NCI-H1694 treated with DMSO at 0.1 percent for 48 hours (cell line): ENCODE data around the gene LGR4.
A peak's percentile ranks its signal among the peaks of the same experiment; 100 is the strongest.

Experiments used
- DNase-seq: peaks from one replicate; lab custom pipeline; 2025; lab: John Stamatoyannopoulos, UW

LGR4 gene

GRCh38 chr11:27485930-27486773 lies 13.6 kb upstream of the LGR4 start:
- DNase-seq = peak; percentile 44

- no peak for DNase-seq
Measured at GRCh38 chr11:27482793-27483192, 10.2 kb upstream of the LGR4 start.

GRCh38 chr11:27481992-27482391 lies 9.4 kb upstream of the LGR4 start:
- DNase-seq = no peak

GRCh38 chr11:27477831-27478230 lies 5.2 kb upstream of the LGR4 start:
- no peak for DNase-seq

GRCh38 chr11:27477243-27477642 lies 4.7 kb upstream of the LGR4 start:
- no peak for DNase-seq

- DNase-seq = no peak
Measured at GRCh38 chr11:27475622-27476021, 3.0 kb upstream of the LGR4 start.

- DNase-seq = no peak
Measured at GRCh38 chr11:27473017-27473406, 422 bp upstream of the LGR4 start.

- DNase-seq = no peak
Measured at GRCh38 chr11:27471589-27472397, 797 bp downstream of the LGR4 start.

GRCh38 chr11:27470826-27471588 lies 1.6 kb downstream of the LGR4 start:
- DNase-seq = no peak

GRCh38 chr11:27470166-27470565 lies 2.4 kb downstream of the LGR4 start:
- DNase-seq = no peak

- no peak for DNase-seq
Measured at GRCh38 chr11:27468995-27469695, 3.4 kb downstream of the LGR4 start.

GRCh38 chr11:27468209-27468994 lies 4.2 kb downstream of the LGR4 start:
- no peak for DNase-seq

- no peak for DNase-seq
Measured at GRCh38 chr11:27467181-27467913, 5.2 kb downstream of the LGR4 start.

GRCh38 chr11:27466363-27466762 lies 6.2 kb downstream of the LGR4 start:
- no peak for DNase-seq

GRCh38 chr11:27465629-27466028 lies 7.0 kb downstream of the LGR4 start:
- DNase-seq = no peak

GRCh38 chr11:27464909-27465308 lies 7.7 kb downstream of the LGR4 start:
- DNase-seq = no peak

- no peak for DNase-seq
Measured at GRCh38 chr11:27464289-27464696, 8.3 kb downstream of the LGR4 start.

- DNase-seq = no peak
Measured at GRCh38 chr11:27462543-27462942, 10.0 kb downstream of the LGR4 start.

GRCh38 chr11:27460158-27460978 lies 12.2 kb downstream of the LGR4 start:
- no peak for DNase-seq
